ENCODE measurements around the gene ALDH7A1.
A peak's percentile ranks its signal among the peaks of the same experiment; 100 is the strongest.

The ALDH7A1 gene

GRCh38 chr5:126508251-126508961 lies 86.6 kb downstream of the ALDH7A1 start:
- TF ChIP-seq CTCF (IDR thresholded peaks at IDR 0.05; ENCODE audit: extremely low read depth, missing control alignments): no peak

DNA sequence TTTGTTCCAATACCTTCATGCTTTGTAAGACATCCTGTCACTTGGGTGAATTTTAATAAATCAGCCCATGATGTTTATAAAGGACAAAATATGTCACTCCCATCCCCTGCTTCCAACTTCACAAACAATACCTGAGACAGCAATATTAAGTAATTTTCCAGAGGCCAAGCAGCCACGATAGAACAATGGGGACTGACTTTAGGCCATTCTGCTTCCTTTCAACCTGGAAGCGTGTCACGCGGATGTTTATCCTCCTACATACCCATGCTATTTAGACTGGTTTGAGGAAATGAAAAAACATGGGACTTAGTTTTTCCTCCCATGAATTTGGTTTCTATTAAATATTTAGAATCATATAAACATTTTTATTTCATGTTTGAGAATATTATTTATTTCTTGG lies 88.9 kb downstream of the ALDH7A1 start:
- no peak for TF ChIP-seq CTCF (IDR thresholded peaks at IDR 0.05; ENCODE audit: extremely low read depth, missing control alignments)
- DNase-seq (ENCODE audit: low spot score): no peak

More at GRCh38 chr5:126508251-126508961, 86.6 kb downstream of the ALDH7A1 start:
- no peak for DNase-seq (ENCODE audit: low spot score)

GRCh38 chr5:126503602-126504104 lies 91.4 kb downstream of the ALDH7A1 start:
- no peak for TF ChIP-seq CTCF (IDR thresholded peaks at IDR 0.05; ENCODE audit: extremely low read depth, missing control alignments)
- DNase-seq (ENCODE audit: low spot score): no peak

- TF ChIP-seq CTCF (IDR thresholded peaks at IDR 0.05; ENCODE audit: extremely low read depth, missing control alignments): no peak
Measured at GRCh38 chr5:126501448-126501847, 93.6 kb downstream of the ALDH7A1 start.

DNA sequence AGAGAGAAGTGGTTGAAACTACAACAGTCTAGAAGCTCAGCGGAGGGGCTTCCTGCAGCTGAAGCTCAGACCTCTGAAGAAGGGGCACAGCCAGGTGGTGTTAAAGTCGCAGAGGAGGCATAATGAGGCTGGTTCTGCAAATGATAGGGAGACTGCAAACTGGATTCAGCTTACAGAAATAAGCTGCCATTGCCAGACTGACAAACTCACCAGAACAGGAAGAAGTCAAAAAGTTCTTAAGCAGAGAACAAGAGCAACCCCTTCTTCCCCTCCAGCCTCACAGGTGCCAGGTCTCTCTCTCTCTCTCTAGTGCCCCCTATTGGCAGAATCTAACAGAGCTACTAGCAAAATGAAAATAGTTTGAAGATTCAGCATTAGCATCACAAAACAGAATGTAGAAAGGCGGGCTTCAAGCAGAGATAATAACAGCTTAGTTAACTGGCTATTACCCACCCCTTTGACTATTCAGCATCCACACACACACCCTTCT lies 95.1 kb downstream of the ALDH7A1 start:
- peak; percentile 36 for DNase-seq (ENCODE audit: low spot score)
- TF ChIP-seq CTCF (IDR thresholded peaks at IDR 0.05; ENCODE audit: extremely low read depth, missing control alignments): peak; percentile 60

More at GRCh38 chr5:126501448-126501847, 93.6 kb downstream of the ALDH7A1 start:
- no peak for DNase-seq (ENCODE audit: low spot score)

DNA sequence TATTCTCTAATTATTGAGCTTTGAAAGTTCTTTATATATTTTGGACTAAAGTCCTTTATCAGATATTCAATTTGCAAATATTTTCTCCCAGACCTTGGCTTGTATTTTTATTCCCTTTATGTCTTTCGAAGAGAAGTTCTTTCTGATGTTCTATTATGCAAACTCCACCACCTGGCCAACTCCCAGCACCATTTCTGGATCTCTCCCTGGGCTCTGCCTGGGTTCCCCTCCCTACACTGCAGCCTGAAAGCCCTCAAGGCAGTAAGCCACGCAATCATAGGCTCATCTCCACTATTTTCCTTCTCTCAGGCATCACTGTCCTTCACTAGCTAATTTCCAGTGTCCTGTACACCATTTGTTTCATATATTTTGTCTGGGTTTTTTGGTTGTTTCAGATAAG lies 95.7 kb downstream of the ALDH7A1 start:
- no peak for TF ChIP-seq CTCF (IDR thresholded peaks at IDR 0.05; ENCODE audit: extremely low read depth, missing control alignments)
- no peak for DNase-seq (ENCODE audit: low spot score)

GRCh38 chr5:126497506-126497905 lies 97.5 kb downstream of the ALDH7A1 start:
- TF ChIP-seq CTCF (IDR thresholded peaks at IDR 0.05; ENCODE audit: extremely low read depth, missing control alignments): no peak
- DNase-seq (ENCODE audit: low spot score): no peak

All from GM20000 (cell line).